ENCODE data around the gene VGLL1.

The VGLL1 gene, protein sequence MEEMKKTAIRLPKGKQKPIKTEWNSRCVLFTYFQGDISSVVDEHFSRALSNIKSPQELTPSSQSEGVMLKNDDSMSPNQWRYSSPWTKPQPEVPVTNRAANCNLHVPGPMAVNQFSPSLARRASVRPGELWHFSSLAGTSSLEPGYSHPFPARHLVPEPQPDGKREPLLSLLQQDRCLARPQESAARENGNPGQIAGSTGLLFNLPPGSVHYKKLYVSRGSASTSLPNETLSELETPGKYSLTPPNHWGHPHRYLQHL

GRCh38 chrX:136531951-136532350, at the start of gene VGLL1:
Gene VGLL1 (plus strand): TSS chrX:136532215. CDS start chrX:136536021, 3,806 bp downstream.
- DNase-seq (ENCODE audit: low read depth in 2 of 2): no peak

DNA sequence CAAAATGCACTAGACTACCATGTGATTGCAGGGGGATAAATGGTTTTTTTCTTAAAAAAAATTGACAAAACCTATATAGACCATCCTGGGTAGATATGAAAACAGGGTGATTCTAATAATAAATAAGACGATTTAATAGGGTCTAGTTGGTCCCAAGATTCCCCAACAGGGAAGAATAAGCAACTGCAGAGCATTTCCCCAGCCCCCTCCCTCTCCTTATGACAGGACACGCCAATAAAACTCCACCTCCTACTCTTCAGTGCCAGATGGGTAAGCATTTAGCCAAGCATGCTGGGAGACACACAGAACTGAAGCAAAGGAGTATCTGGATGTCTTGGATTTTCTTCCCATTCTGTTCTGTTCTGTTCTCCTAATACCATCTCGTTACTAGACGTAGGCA, 44.4 kb upstream of the VGLL1 start, which contains the start of gene BRS3:
Gene BRS3, plus strand, starts transcription at position 301 of the 400 bp plus-strand sequence. CDS start 168 bp downstream, outside the sequence.
- DNase-seq (ENCODE audit: low read depth in 2 of 2): no peak

DNA sequence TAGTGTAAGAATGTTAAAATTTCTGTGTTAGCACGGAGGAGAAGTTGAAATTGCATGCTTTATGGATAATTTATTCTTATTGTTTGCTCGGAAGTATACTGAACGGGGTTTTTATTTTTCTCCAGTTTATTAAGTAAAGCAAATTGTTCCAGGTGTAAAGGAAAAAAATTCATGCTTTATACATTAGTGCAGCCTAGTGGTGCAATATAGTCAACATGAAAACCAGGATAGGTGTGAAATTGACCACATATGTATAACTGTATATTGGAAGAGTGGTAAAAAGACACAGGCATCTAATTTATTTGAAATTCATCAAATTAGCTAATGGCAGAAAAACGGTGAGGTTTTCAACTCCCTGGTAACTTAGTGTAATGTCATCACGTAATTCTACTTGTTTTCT, 43.3 kb upstream of the VGLL1 start:
- no peak for DNase-seq (ENCODE audit: low read depth in 2 of 2)

GRCh38 chrX:136491832-136492231, 40.2 kb upstream of the VGLL1 start:
- no peak for DNase-seq (ENCODE audit: low read depth in 2 of 2)

- no peak for DNase-seq (ENCODE audit: low read depth in 2 of 2)
Observed at GRCh38 chrX:136493011-136493410, 39.0 kb upstream of the VGLL1 start.

GRCh38 chrX:136495043-136495442, 37.0 kb upstream of the VGLL1 start:
- DNase-seq (ENCODE audit: low read depth in 2 of 2): no peak

GRCh38 chrX:136496186-136496763, 35.7 kb upstream of the VGLL1 start:
- DNase-seq (ENCODE audit: low read depth in 2 of 2): no peak

- DNase-seq (ENCODE audit: low read depth in 2 of 2): peak; percentile 75 to 80
Observed at GRCh38 chrX:136496764-136497555, 35.1 kb upstream of the VGLL1 start.

- peak in 1 of 2 donors; percentile 0 for DNase-seq (ENCODE audit: low read depth in 2 of 2)
Observed at GRCh38 chrX:136497556-136498052, 34.4 kb upstream of the VGLL1 start, which contains the start of gene HTATSF1. Gene HTATSF1 (plus strand): TSS chrX:136497592. CDS start chrX:136497685, 93 bp downstream.

- no peak for DNase-seq (ENCODE audit: low read depth in 2 of 2)
Observed at GRCh38 chrX:136519069-136519468, 12.9 kb upstream of the VGLL1 start.

DNA sequence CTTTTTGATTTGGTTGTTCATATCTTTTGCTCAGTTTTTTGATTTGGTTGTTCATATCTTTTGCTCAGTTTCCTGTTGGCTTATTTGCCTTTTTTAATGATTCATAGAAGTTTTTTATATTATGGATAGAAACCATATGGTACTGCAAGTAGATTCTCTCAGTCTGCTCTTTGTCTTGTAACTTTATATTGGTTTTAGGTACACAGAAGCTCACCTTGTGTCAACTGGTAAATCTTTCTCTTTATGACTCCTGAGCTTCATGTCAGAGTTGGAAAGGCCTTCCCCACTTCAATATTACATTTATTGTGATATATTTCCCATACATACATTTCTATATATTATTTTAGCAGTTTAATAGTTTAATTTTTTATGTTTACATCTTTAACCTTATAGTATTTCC, 8.2 kb upstream of the VGLL1 start:
- no peak for DNase-seq (ENCODE audit: low read depth in 2 of 2)

GRCh38 chrX:136525738-136526606, 6.0 kb upstream of the VGLL1 start:
- DNase-seq (ENCODE audit: low read depth in 2 of 2): no peak

DNA sequence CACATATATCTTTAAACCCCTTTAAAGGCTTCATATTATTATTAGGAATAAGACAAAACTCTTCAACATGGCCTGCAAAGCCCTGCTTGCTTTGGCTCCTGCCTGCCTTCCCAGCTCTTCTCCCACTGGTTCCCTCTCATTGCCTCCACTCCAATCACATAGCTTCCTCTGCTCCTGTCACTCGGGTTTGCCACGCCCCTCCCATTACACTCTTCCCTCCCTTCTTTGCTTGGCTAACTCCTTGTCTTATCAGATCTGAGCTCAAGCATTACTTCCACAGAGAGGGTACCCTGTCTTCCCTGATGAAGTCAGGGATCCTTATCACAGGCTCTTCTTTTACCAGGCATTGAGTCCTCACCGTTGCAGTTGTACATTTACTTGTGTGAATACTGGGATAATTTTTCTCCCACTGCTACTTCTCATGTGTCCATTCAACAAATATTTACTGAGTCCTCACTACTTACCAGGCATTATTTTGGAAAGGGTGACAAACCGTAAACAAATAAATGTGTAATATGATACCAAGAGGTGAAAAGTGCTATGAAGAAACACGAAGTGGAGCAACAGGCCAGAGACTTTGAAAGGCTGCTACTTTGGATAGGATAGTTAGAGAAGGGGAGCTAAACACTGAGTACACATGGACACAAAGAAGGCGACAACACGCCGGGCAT, 3.2 kb upstream of the VGLL1 start:
- DNase-seq (ENCODE audit: low read depth in 2 of 2): no peak

DNA sequence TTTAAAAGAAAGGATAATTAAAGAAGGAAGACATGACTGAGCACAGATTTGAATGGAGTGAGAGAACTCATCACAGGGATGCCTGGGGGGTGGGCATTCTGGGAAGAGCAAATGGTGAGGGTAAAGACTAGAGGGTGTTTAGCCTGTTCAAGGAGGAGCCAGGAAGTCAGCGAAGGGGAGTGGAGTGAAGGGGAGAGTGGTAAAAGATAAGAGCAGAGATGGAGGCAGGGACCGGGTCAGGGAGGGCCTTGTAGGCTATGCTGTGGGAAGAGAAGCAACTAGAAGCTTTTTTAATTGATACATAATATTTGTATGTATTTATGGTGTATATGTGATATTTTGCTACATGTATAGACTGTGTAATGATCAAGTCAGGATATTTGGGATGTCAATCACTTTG, 2.2 kb upstream of the VGLL1 start:
- no peak for DNase-seq (ENCODE audit: low read depth in 2 of 2)

DNA sequence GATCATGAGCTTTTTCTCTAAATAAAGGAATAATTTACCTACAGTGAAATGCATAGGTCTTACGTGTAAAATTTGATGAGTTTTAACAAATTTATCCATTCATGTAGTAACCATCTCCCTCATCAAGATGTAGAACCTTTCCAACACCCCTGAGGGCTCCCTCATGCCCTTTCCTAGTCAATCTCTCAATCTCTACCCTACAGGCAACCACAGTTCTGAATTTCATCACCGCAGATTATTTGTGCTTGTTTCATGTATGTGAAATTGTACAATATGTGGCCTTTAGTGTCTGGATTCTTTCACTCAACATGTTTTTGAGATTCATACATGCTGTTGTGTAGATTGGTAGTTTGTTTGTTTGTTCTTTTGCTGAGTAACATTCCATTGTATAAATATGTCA, 2.1 kb downstream of the VGLL1 start:
- DNase-seq (ENCODE audit: low read depth in 2 of 2): no peak

DNA sequence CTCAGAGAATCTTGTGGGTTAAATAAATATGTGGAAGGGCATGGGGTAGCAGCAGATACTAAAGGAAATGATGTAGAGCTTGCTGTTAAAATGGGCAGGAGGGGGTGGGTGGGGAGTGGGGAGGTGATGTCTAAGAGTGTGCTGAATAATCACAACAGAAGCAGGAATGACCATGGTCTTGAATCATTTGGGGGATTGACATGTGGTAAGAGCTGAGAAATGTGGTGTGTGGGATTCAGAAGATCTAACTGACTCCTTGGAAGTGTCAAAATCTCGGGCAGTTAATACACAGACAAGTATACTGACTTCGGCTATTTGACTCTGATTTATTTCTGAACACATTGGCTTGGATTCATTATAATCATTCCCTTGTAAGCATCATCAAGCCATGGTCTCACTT, 6.8 kb downstream of the VGLL1 start:
- no peak for DNase-seq (ENCODE audit: low read depth in 2 of 2)

GRCh38 chrX:136540226-136540625, 8.2 kb downstream of the VGLL1 start:
- no peak for DNase-seq (ENCODE audit: low read depth in 2 of 2)

DNA sequence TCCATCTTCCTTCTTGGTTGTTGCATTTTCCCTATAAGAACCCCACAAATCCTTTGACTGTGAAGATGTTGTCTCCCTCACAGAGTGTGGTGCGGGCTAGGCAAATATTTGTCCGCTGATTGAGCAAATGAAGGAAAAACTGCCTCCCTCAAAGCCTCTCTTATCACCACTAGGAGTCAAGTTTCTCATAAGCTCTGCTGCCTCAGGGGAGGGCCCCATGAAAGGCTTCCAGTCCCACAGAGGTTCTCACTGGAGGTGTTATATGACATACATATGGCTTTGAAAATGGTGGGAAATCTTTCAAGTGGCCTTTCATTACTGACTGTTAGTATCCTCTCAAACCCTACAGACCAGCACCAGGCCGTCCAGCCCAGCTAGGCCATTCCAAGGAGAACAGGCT, 9.3 kb downstream of the VGLL1 start:
- no peak for DNase-seq (ENCODE audit: low read depth in 2 of 2)

GRCh38 chrX:136542281-136542680, 10.3 kb downstream of the VGLL1 start:
- DNase-seq (ENCODE audit: low read depth in 2 of 2): no peak

GRCh38 chrX:136546371-136546781, 14.4 kb downstream of the VGLL1 start:
- DNase-seq (ENCODE audit: low read depth in 2 of 2): no peak

GRCh38 chrX:136549226-136549625, 17.2 kb downstream of the VGLL1 start:
- DNase-seq (ENCODE audit: low read depth in 2 of 2): no peak
